ENCODE results near the gene MFNG.
A peak's percentile ranks its signal among the peaks of the same experiment; 100 is the strongest.

MFNG gene

GRCh38 chr22:37443977-37444376 lies 42.2 kb downstream of the MFNG start:
- DNase-seq = no peak

DNA sequence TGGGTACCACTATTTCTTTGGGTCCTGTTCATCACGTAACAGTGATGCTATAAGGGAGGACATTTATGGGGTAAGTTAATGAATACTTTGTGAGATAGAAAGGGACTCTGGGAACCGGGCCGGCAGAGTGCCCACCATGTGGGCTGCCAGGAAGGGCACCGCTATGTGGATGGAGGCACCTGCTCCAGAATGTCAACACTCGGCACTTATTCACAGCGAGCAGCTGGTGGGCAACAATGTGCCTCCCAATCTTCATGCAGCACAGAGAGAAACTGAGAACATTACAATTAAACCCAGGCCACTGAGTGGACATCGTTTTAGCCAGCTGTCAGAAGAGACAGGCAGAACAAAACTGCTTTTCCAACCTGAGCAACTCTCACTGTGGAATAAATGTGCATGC lies 43.1 kb downstream of the MFNG start:
- no peak for DNase-seq

GRCh38 chr22:37442537-37442936 lies 43.6 kb downstream of the MFNG start:
- DNase-seq = no peak

DNA sequence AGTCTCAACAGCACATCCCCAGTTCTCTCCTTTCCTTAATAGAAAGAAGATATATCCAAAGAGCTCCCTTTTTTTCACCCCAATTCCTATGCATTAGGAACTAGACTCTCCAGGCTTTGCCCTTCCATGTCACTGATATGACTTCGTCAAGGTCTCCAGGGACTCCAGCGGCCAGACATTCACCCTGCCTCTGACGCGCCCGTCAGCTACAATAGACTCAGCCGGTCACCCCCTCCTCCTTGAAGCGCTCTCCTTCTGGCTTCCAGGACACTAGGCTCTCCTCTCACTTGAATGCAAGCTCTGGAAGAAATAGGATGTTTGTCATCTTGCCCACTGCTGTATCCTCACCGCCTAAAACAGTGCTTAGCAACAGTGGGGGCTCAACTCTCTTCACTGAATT lies 44.0 kb downstream of the MFNG start:
- DNase-seq = no peak

- no peak for DNase-seq
Observed at GRCh38 chr22:37440875-37441274, 45.3 kb downstream of the MFNG start.

- no peak for DNase-seq
Observed at GRCh38 chr22:37439347-37439746, 46.8 kb downstream of the MFNG start.

DNA sequence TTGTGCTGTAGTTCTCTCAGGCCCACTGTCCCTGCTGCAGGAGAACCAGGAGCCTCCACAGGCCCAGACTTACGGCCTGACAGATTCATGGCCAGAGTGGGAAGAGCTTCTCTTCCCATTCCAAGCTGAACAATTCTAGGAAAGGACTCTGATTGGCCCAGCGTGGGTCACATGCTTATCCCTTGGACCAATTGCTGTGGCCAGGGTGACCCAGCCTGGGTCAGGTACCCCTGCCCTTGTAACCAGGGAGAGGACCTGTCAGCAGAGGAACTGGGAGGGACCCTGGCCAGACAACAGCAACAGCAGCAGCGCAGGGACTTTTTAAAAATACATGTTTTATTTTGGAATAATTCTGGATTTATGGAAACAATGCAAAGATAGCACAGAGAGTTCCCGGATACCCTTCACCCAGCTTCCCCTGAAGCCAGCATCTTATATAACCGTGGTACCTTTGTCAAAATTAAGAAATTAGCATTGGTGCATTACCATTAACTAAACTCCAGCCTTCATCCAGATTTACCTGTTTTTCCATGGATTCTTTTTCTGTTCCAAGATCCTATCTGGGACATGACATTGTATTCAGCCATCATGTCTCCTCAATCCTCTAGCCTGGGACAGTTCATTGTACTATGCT lies 50.1 kb downstream of the MFNG start:
- no peak for DNase-seq

DNA sequence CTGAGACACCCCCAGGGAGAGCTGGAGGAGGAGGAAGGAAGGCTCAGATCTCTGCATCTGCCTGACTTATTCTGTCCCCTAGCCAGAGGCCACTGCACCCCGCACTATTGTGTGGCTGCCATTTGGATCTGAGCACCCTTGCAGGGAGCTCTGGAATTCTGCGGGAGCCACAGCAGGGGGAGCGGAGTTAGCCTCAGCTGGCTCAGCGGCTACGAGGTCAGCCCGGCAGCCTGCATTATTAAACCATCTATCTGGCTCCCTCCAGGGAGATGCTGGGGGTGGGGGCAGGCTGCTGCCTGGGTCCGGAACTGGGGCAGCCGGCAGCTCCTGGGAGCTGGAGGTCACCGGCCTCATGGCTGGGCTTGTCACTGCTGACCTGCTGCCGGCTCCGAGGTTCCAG lies 52.4 kb downstream of the MFNG start:
- no peak for DNase-seq

GRCh38 chr22:37432708-37433054 lies 53.5 kb downstream of the MFNG start:
- no peak for DNase-seq

DNA sequence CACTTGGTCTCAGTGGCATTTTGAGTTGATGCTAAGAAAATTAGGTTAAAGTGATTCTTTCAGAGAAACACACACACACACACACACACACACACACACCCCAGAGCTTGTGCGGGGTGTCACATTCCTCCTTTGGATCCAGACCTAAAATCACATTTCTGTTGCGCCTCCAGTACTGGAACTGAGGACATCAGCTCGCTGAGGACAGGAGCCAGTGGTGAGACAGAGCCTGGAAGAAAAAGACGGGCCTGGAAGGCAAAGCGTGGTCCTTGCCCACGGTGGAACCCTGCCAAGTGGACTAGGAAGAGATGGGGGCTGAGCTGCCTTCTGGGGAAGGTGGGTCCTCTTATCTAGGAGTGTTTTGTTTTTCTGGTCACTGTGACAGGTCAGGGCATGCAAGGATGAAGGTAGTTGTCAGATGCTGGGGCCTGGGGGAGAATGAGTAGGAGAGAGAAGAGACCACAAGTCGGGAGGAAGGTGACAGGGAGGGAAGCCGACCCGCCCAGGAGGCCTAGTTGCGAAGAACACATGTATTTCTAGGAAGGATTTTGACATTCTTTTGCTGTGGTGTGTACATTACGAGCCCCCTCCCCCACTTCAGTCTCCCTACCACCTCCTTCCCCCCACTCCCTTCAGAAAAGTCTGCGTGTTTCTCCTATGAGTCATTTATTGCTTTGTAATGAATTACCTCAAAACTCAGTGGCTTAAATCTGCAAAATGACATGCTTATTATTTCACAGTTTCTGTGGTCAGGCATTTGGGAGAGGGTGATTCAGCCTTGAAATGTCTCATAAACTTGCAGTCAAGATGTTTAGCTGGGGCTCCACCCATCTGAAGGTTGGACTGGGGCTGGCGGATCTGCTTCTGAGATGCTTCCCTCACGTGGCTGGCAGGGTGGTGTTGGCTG lies 54.1 kb downstream of the MFNG start:
- peak; percentile 72 to 75 for DNase-seq

- DNase-seq = no peak
Observed at GRCh38 chr22:37431366-37431765, 54.8 kb downstream of the MFNG start.

DNA sequence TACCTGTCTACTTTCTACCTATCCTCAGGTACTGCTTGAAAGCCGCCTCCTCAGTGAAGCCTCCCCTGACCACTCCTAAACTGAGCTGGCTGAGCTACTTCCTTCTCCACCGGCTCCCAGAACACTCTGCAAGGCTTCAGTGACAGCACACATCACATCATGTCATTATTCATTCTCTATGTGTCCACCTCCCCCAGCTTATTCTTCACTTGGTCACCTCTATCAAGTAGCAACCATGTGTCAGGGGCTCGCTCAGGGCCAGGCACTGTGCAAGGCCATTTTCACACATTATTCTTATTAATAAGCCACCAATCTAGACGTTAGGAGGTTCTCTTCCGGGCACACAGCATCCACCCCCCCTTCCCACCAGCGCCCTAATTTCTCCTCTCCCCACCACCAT lies 55.2 kb downstream of the MFNG start:
- no peak for DNase-seq

GRCh38 chr22:37428649-37429586 lies 57.3 kb downstream of the MFNG start:
- peak; percentile 71 to 75 for DNase-seq

GRCh38 chr22:37427711-37428635 lies 58.2 kb downstream of the MFNG start:
- DNase-seq = peak; percentile 31

- no peak for DNase-seq
Observed at GRCh38 chr22:37427135-37427710, 59.0 kb downstream of the MFNG start, which contains the start of gene ELFN2. Gene ELFN2, minus strand, starts transcription at chr22:37427479. Its CDS starts 51,945 bp downstream, at chr22:37375534.

- no peak for DNase-seq
Observed at GRCh38 chr22:37426706-37427134, 59.5 kb downstream of the MFNG start.

- DNase-seq = no peak
Observed at GRCh38 chr22:37425800-37426705, 60.1 kb downstream of the MFNG start.

DNA sequence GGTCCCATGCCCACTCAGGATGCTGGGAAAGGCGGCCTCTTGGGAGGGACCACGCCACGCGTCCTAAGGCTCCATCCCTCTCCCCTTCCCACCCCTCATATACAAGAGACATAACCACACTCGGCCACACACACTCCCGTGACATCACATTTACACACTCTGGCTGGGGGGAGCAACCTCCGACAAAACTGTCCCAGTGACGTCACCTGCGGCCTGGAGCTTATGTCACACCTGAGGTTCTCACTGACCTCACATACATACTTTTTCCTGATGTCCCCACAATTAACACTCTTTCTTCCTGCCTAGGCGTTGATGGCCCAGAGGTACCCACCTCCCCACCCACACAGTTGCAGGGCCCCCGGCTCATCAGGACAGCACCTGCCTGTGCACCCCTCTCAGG lies 60.8 kb downstream of the MFNG start:
- no peak for DNase-seq

DNA sequence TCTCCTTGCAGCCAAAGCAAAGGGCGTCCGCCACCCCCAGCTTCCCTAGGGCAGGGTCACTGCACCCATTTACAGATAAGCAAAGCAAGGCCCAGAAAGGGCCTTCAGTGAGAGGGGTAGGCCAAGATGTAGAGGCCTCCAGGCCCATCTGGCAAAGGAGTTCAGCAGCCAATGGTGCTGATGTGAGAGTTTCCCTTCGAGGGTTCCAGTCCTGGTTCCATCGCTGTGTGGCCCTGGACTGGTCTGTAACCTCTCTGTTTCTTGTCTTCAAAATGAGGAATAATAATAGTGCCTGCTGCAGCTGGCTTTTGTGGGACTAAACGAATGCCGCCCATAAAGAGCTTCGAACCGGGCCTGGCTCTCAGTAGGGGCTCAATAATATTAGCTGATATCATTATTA lies 62.9 kb downstream of the MFNG start:
- no peak for DNase-seq

DNA sequence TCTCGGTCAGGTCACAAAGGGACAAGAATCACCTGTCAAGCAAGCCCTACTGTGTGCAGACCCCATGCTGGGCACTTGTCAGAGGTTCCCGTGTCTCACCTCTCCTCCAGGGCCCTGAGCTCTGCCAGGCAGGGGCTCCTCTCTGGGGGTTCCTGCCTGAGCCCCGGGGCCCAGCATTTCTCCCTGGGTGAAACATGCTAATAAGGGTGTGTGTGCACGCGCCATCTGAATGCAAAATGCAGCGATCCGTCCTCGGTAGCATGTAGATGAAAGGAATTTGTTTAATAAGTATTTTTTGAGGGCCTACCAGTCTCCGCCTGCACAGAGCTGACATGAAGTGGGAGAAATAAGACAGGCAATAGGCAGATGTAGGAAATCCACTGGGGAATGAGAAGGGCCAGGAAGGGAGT lies 64.7 kb downstream of the MFNG start:
- no peak for DNase-seq
